ENCODE measurements around the gene ARHGEF6. TPM values are rescaled to one million over a fixed set of nuclear protein-coding genes. Genes with fewer than 3 reads are reported as not detected.

ARHGEF6 gene
- total and polyA plus RNA-seq, 7 donors, result 11.4 to 70.5 (median 25.4) TPM

GRCh38 chrX:136665258-136665900, 115.4 kb downstream of the ARHGEF6 start:
- DNase-seq (no peak), ATAC-seq (no peak)
- Histone ChIP-seq H3K27ac (no peak overlapping the region), H3K4me1 (no peaks in the 10 kb centered on the region), H3K4me3 (no peak overlapping the region), H3K9me3 (peaks cover 10% of the 10 kb centered on the region), H3K36me3 (ENCODE audit: insufficient read depth in 1 of 2, low read depth in 1 of 2) (peaks cover 0 to 51% of the 10 kb centered on the region in 2 donors), H3K27me3 (ENCODE audit: insufficient read depth in 3 of 3, low read length in 2 of 3) (no peaks in the 10 kb centered on the region)
- TF ChIP-seq CTCF (IDR thresholded peaks at IDR 0.05), result no peak
- WGBS, 3 donors, result 86 to 97% (median 93%) methylated on average over 6 of the region's 6 CpGs
- intact Hi-C loops (cut with DNase I), result no loop called here

DNA sequence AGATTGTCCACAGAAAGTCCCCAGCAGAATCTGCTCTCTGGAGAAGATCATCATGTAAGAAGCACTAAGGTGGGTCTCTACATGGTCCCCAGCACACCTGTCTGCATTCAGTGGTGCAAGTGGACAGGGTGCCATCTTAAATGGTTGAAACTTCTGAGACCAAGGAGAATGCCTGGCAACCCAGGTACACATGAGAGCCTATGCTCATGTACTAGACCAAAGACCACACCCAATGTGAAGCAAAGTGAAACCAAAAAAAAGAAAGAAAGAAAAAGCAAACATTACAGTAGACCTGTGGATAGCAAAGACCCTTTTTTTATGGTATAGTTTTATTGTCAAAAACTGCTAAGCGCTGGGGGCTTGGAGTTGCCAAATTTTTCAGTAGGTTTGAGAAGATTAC, 117.8 kb downstream of the ARHGEF6 start:
- WGBS, 3 donors, result 81 to 100% (median 96%) methylated on average over 1 of the region's 1 CpG
- H3K4me1 ChIP-seq, result no peaks in the 10 kb centered on the region
- DNase-seq, result no peak

DNA sequence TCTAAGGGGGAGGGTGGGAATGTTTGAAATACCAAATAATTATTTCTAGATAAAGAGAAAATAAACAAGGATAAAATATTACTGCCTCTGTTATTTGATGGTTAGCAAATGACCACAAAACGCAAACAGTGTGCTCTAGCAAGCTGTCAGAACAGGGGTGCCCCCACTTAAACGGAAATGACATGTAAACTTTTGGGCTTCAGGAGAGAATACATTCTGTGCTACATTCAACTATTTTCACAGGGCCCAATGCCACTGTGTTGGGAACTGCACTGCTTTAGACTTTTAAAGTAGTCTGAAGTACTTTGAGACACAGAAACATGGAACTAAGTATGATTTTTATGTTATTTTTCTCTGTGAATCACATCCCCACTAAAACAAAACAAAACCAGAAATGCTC, 118.6 kb downstream of the ARHGEF6 start:
- no peak for TF ChIP-seq CTCF (IDR thresholded peaks at IDR 0.05)
- ATAC-seq, result no peak
- DNase-seq, result no peak
- Histone ChIP-seq H3K27me3 (ENCODE audit: insufficient read depth in 3 of 3, low read length in 2 of 3) (no peaks in the 10 kb centered on the region), H3K27ac (no peak overlapping the region), H3K4me3 (no peak overlapping the region), H3K4me1 (no peaks in the 10 kb centered on the region), H3K9me3 (peaks cover 10% of the 10 kb centered on the region), H3K36me3 (ENCODE audit: insufficient read depth in 1 of 2, low read depth in 1 of 2) (peaks cover 0 to 18% of the 10 kb centered on the region in 2 donors)
- intact Hi-C loops (cut with DNase I), result no loop called here
- 51 to 83% (median 77%) methylated on average over 2 of the region's 2 CpGs for WGBS, 3 donors

More for the DNA sequence above, 117.8 kb downstream of the ARHGEF6 start:
- H3K27ac ChIP-seq, result no peak overlapping the region
- H3K36me3 ChIP-seq (ENCODE audit: insufficient read depth in 1 of 2, low read depth in 1 of 2), result peaks cover 0 to 27% of the 10 kb centered on the region in 2 donors
- H3K4me3 ChIP-seq, result no peak overlapping the region
- no peaks in the 10 kb centered on the region for H3K27me3 ChIP-seq (ENCODE audit: insufficient read depth in 3 of 3, low read length in 2 of 3)
- peaks cover 10% of the 10 kb centered on the region for H3K9me3 ChIP-seq
- TF ChIP-seq CTCF (IDR thresholded peaks at IDR 0.05), result no peak
- no peak for ATAC-seq
- intact Hi-C loops (cut with DNase I), result no loop called here

GRCh38 chrX:136660896-136661295, 119.8 kb downstream of the ARHGEF6 start:
- no peaks in the 10 kb centered on the region for H3K4me1 ChIP-seq
- TF ChIP-seq CTCF (IDR thresholded peaks at IDR 0.05), result no peak
- ATAC-seq (no peak), DNase-seq (no peak)
- H3K9me3 ChIP-seq, result peaks cover 10% of the 10 kb centered on the region
- peaks cover 0 to 6% of the 10 kb centered on the region in 2 donors for H3K36me3 ChIP-seq (ENCODE audit: insufficient read depth in 1 of 2, low read depth in 1 of 2)
- no peaks in the 10 kb centered on the region for H3K27me3 ChIP-seq (ENCODE audit: insufficient read depth in 3 of 3, low read length in 2 of 3)
- intact Hi-C loops (cut with DNase I), result no loop called here
- no peak overlapping the region for H3K27ac ChIP-seq
- no peak overlapping the region for H3K4me3 ChIP-seq
- 71 to 92% (median 85%) methylated on average over 1 of the region's 1 CpG for WGBS, 3 donors

DNA sequence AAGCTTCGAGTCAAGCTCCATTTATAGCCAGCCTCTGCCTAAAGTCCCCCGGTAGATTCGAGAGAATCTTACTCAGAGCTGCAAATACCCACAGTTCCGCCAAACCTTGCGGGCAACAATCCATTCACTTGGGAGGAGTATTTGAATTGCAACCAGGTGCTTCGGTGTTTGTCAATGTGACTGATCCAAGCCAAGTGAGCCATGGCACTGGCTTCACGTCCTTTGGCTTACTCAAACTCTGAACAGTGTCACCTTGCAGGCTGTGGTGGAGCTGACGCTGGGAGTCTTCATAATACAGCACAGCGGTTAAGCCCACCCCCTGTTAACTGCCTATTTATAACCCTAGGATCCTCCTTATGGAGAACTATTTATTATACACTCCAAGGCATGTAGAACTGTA, 121.6 kb downstream of the ARHGEF6 start:
- ATAC-seq (peak; percentile 40 to 64 (median 56)), DNase-seq (no peak)
- 39 to 61% (median 59%) methylated on average over 9 of the region's 9 CpGs for WGBS, 3 donors
- H3K4me3 ChIP-seq, result no peak overlapping the region
- H3K9me3 ChIP-seq, result no peaks in the 10 kb centered on the region
- no peak overlapping the region for H3K27ac ChIP-seq
- no peaks in the 10 kb centered on the region for H3K4me1 ChIP-seq
- no peaks in the 10 kb centered on the region for H3K36me3 ChIP-seq (ENCODE audit: insufficient read depth in 1 of 2, low read depth in 1 of 2)
- H3K27me3 ChIP-seq (ENCODE audit: insufficient read depth in 3 of 3, low read length in 2 of 3), result no peaks in the 10 kb centered on the region
- intact Hi-C loops (cut with DNase I), result no loop called here
- TF ChIP-seq CTCF (IDR thresholded peaks at IDR 0.05), result no peak

Data from psoas muscle (tissue), 8 donors.